ENCODE results near the gene TOP1.

TOP1 gene

GRCh38 chr20:41028359-41029149, at the start of gene TOP1:
Gene TOP1, plus strand, starts transcription at chr20:41028822. Its CDS starts 246 bp downstream, at chr20:41029068.
- H3K9me3 ChIP-seq (replicated peaks; ENCODE audit: insufficient read depth, low read length) = no peaks in the 10 kb centered on the region
- H4K20me1 ChIP-seq (ENCODE audit: insufficient read depth, low read length) = 0 out of 2 replicates have a peak, but pooled peaks cover 9% of the 10 kb centered on the region
- peak within 1 kb of the TSS; percentile 96 for H3K9ac ChIP-seq (ENCODE audit: low read length)
- no peaks in the 10 kb centered on the region for H3K9me2 ChIP-seq (replicated peaks; ENCODE audit: insufficient read depth, low read length)
- DNase-seq = peak; percentile 99
- peak within 1 kb of the TSS; percentile 97 for H3K4me2 ChIP-seq (ENCODE audit: low read depth, low read length)
- no peaks in the 10 kb centered on the region for H3F3A ChIP-seq (ENCODE audit: insufficient read depth, low read length)
- TF ChIP-seq EZH2 (optimal IDR thresholded peaks at IDR 0.05; ENCODE audit: low read depth, low read length) (no peak), EZH2phosphoT487 (IDR thresholded peaks at IDR 0.05; ENCODE audit: low read length) (no peak), CTCF (IDR thresholded peaks at IDR 0.05; ENCODE audit: low read length) (no peak)
- H3K27me3 ChIP-seq (replicated peaks; ENCODE audit: insufficient read depth, low read length) = no peaks in the 10 kb centered on the region
- H2AFZ ChIP-seq (ENCODE audit: low read length) = peak within 1 kb of the TSS; percentile 82
- H3K4me1 ChIP-seq (ENCODE audit: low read length) = peaks cover 39% of the 10 kb centered on the region
- peaks cover 49% of the 10 kb centered on the region for H3K79me2 ChIP-seq (ENCODE audit: low read length)
- H3K4me3 ChIP-seq (ENCODE audit: low read length) = peak within 1 kb of the TSS; percentile 96
- peak within 1 kb of the TSS; percentile 68; the same call in 1 of the 2 replicates for H3K27ac ChIP-seq (ENCODE audit: low read length)
- peaks cover 6% of the 10 kb centered on the region; the same call in 1 of the 2 replicates for H3K36me3 ChIP-seq (replicated peaks; ENCODE audit: insufficient read depth, low read length)

GRCh38 chr20:40979247-40979646, 49.4 kb upstream of the TOP1 start:
- no peaks in the 10 kb centered on the region for H3K9me3 ChIP-seq (replicated peaks; ENCODE audit: insufficient read depth, low read length)
- no peak for DNase-seq

GRCh38 chr20:40980106-40980827, 48.4 kb upstream of the TOP1 start:
- H3K4me3 ChIP-seq (ENCODE audit: low read length) = no peak overlapping the region
- H3K4me2 ChIP-seq (ENCODE audit: low read depth, low read length) = no peak overlapping the region
- H3K36me3 ChIP-seq (replicated peaks; ENCODE audit: insufficient read depth, low read length) = no peaks in the 10 kb centered on the region
- no peaks in the 10 kb centered on the region for H3K9me2 ChIP-seq (replicated peaks; ENCODE audit: insufficient read depth, low read length)
- peaks cover 12% of the 10 kb centered on the region for H3F3A ChIP-seq (ENCODE audit: insufficient read depth, low read length)
- H3K27me3 ChIP-seq (replicated peaks; ENCODE audit: insufficient read depth, low read length) = no peaks in the 10 kb centered on the region
- H3K4me1 ChIP-seq (ENCODE audit: low read length) = peaks cover 37% of the 10 kb centered on the region
- no peaks in the 10 kb centered on the region for H3K9me3 ChIP-seq (replicated peaks; ENCODE audit: insufficient read depth, low read length)
- no peak overlapping the region for H3K9ac ChIP-seq (ENCODE audit: low read length)
- no peaks in the 10 kb centered on the region for H3K79me2 ChIP-seq (ENCODE audit: low read length)
- no peak overlapping the region for H3K27ac ChIP-seq (ENCODE audit: low read length)
- no peaks in the 10 kb centered on the region for H4K20me1 ChIP-seq (ENCODE audit: insufficient read depth, low read length)
- H2AFZ ChIP-seq (ENCODE audit: low read length) = no peak overlapping the region
- TF ChIP-seq EZH2 (optimal IDR thresholded peaks at IDR 0.05; ENCODE audit: low read depth, low read length) = no peak
- no peak for TF ChIP-seq CTCF (IDR thresholded peaks at IDR 0.05; ENCODE audit: low read length)
- peak; percentile 23 for DNase-seq

More at GRCh38 chr20:40979247-40979646, 49.4 kb upstream of the TOP1 start:
- no peak overlapping the region for H3K27ac ChIP-seq (ENCODE audit: low read length)
- peaks cover 12% of the 10 kb centered on the region for H3F3A ChIP-seq (ENCODE audit: insufficient read depth, low read length)
- TF ChIP-seq CTCF (IDR thresholded peaks at IDR 0.05; ENCODE audit: low read length) = no peak
- TF ChIP-seq EZH2phosphoT487 (IDR thresholded peaks at IDR 0.05; ENCODE audit: low read length) = no peak
- no peak for TF ChIP-seq EZH2 (optimal IDR thresholded peaks at IDR 0.05; ENCODE audit: low read depth, low read length)
- no peaks in the 10 kb centered on the region for H3K27me3 ChIP-seq (replicated peaks; ENCODE audit: insufficient read depth, low read length)
- no peaks in the 10 kb centered on the region for H4K20me1 ChIP-seq (ENCODE audit: insufficient read depth, low read length)
- H3K9me2 ChIP-seq (replicated peaks; ENCODE audit: insufficient read depth, low read length) = no peaks in the 10 kb centered on the region
- no peak overlapping the region for H3K9ac ChIP-seq (ENCODE audit: low read length)
- H3K4me2 ChIP-seq (ENCODE audit: low read depth, low read length) = no peak overlapping the region
- H3K4me3 ChIP-seq (ENCODE audit: low read length) = no peak overlapping the region
- no peaks in the 10 kb centered on the region for H3K36me3 ChIP-seq (replicated peaks; ENCODE audit: insufficient read depth, low read length)
- no peak overlapping the region for H2AFZ ChIP-seq (ENCODE audit: low read length)
- peaks cover 37% of the 10 kb centered on the region for H3K4me1 ChIP-seq (ENCODE audit: low read length)
- H3K79me2 ChIP-seq (ENCODE audit: low read length) = no peaks in the 10 kb centered on the region
